ENCODE measurements around the gene MTHFD1. TPM values are rescaled to one million over a fixed set of nuclear protein-coding genes. Genes with fewer than 3 reads are reported as not detected.

Gene MTHFD1
- total RNA-seq, 1 experiment from 2014 or later = 39.2 TPM

- no peak for DNase-seq (ENCODE audit: low read depth)
Observed at GRCh38 chr14:64491637-64492036, 103.5 kb downstream of the MTHFD1 start.

DNA sequence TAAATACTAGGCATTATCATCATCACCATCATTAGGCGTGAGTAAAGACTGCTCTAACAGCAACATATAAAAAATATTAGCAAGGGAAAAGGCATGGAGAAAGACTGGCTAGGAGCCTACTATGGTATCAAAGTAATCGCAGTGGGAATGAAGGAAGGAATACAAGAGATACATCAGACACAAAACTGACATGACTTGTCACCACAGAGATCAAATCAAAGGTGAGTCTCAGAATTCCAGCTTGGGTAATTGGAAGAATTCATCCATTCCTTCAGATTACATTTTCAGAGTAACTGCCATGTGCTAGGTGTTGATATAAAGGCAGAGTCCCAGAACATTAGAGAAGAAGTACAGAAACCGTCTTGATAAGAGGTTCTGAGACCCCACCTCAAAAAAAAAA is 105.3 kb downstream of the MTHFD1 start:
- no peak for DNase-seq (ENCODE audit: low read depth)

GRCh38 chr14:64495252-64495651 is 107.1 kb downstream of the MTHFD1 start:
- DNase-seq (ENCODE audit: low read depth) = no peak

- DNase-seq (ENCODE audit: low read depth) = no peak
Observed at GRCh38 chr14:64496764-64497163, 108.6 kb downstream of the MTHFD1 start.

DNA sequence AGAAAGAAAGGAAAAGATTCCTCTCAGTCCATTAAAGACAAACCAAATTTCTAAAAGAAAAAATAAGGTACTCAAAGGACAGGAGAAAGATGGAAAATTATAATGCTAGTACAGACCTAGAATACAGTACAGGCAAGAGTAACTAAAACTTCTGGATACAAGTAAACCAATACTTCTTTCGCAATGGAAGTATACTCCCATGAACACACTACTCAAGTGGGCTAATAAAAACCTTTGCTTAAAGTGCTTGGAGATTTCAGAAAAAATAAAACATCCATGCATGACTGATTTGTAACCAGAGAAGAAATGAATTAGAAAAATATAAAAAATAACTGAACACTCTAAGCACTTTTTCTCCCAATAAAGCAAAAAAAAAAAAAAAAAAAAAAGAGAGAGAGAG is 111.9 kb downstream of the MTHFD1 start:
- DNase-seq (ENCODE audit: low read depth) = no peak

- peak; percentile 88 for DNase-seq (ENCODE audit: low read depth)
Observed at GRCh38 chr14:64501411-64502171, 113.4 kb downstream of the MTHFD1 start.

DNA sequence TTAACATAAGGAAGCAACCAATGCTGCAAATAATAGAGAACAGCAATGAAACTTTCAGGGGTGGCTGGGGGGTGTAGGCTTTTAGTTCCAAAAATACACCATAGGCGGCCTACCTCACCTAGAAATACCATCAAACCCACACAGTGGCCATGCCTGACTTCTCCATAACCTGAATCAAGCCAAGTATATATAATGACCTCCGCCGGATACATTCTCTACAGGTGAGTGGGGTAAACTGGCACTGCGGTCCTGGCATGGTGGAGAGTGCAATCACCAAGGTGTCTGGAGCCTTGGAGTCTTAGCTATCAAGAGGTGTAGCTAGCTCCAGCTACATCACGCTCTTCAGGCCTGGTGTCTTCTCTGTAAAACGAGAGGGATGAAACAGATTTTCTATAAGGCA is 114.3 kb downstream of the MTHFD1 start:
- DNase-seq (ENCODE audit: low read depth) = no peak

GRCh38 chr14:64502887-64503433 is 114.8 kb downstream of the MTHFD1 start:
- DNase-seq (ENCODE audit: low read depth) = no peak

GRCh38 chr14:64503434-64504309 is 115.5 kb downstream of the MTHFD1 start, which contains the start of gene ZBTB25:
Gene ZBTB25, minus strand, starts transcription at chr14:64503838. Its CDS starts 13,305 bp downstream, at chr14:64490533.
- peak; percentile 92 for DNase-seq (ENCODE audit: low read depth)

- DNase-seq (ENCODE audit: low read depth) = peak; percentile 86
Observed at GRCh38 chr14:64504310-64504896, 116.2 kb downstream of the MTHFD1 start, which contains the start of gene ZBTB1. Gene ZBTB1, plus strand, starts transcription at chr14:64504770. Its CDS starts 16,735 bp downstream, at chr14:64521505.

DNA sequence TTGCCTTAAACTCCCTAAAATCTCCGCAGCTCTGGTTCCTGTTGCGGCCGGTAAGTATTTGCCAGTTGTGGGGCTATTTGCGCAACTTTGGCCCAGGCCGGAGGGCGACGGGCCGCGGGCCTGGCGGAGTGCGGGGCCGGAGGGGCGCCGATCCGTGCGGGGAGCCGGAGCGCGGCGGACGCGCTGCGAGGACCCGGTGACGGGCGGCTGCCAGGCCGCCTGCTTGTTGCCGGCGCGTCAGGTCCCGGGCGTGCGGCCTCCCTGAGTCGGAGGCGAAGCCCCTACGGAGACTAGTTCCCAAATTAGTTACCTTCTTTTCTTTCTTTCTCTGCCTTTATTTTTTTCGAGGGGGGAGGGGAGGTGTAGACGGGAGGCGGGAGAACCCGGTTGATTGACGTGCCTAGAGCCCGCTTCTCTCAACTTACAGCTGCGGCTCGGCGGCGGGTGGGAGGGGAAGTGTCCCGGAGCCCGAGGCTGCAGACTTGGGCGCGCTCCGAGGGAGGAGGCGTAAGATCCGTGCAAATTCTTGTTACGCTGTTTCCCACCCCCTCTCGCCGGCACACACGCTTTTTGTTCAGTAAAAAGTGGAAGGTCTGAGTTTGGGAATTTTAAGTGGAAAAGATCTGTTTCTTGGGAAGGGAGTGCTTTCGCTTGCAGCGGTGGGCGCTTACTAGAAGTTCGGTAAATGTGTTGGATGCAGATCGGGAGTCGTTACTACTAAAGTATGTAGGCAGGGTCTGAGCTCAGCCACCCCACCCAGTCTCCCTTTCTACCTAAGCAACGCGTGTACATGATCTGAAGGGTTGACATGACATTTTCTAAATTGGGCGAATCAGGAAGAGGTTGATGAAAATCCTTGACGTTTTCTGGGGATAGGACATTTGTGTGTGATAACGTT is 117.0 kb downstream of the MTHFD1 start:
- DNase-seq (ENCODE audit: low read depth) = peak; percentile 88

GRCh38 chr14:64506721-64507120 is 118.6 kb downstream of the MTHFD1 start:
- DNase-seq (ENCODE audit: low read depth) = no peak

DNA sequence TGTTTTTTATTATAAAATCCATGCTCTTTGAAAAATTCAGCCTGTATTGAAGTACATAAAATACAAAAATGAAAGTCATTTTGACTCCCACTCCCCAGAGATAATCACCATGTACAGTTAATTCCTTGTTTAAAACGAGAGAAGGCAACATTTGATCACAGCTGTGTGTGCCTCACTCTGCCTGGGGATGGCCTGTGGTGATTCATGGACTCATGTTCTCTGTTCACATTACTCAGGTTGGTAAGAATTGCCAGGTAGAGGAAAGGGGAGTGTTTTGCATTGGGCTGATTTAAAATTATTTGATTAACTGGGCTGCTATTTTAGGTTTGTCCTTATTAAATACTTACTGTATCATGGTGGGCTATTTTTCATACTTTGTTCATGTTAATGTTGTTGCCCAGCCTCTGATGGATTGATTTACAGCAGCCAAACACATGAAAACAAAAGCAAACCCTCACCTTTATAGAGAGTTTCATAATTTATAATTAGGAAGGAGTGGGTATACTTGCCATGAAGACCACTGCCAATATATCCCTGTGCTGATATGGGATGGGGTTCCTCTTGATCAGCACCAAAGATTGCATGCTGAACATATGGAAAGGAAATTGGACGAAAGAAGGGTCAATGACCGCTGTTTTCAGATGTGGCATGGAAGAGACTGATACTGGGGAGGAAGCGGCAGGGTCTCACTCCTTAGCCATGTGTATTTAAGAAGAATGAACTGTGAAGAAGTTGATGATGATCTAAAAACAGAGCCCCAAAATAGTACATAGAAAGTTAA is 119.4 kb downstream of the MTHFD1 start:
- no peak for DNase-seq (ENCODE audit: low read depth)

DNA sequence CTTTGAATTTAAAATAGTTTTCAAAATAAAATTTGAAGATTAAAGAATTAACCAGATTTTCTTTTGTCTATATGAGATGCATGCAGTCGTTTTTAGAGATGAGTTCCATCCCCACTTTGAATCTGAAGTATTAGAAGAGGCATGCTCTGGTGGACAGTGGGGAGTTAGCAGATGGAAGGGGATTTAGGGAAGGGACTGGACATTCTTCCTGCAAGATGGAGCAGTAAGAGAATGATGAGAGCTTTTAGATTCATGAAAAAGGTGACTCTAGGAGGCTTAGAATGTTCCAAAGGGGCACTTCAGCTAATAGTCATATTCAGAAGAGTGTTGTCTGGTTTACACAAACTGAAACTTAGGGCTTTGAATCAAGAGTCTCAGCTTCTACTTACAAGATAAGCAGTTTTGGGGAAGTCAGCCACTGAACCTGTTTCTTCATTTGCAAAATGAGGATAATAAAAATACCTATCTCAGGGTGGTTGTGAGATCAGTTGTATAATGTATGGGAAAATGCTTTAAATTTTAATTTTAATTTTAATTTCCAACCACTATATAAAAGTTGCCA is 120.1 kb downstream of the MTHFD1 start:
- DNase-seq (ENCODE audit: low read depth) = no peak

- DNase-seq (ENCODE audit: low read depth) = no peak
Observed at GRCh38 chr14:64509036-64509435, 120.9 kb downstream of the MTHFD1 start.

Other genes starting within 250 kb of the MTHFD1 start
- gene ESR2, start 94.0 kb upstream of the MTHFD1 start, total RNA-seq (2014; rRNA removed; shearing (Covaris generic)) = 0.10 and 0.12 TPM in 2 replicates
- gene AKAP5, start 77.1 kb downstream of the MTHFD1 start, total RNA-seq (2014; rRNA removed; shearing (Covaris generic)) = 0.36 and 0.59 TPM in 2 replicates
- gene ZBTB25, start 115.5 kb downstream of the MTHFD1 start, total RNA-seq (2014; rRNA removed; shearing (Covaris generic)) = 3.8 and 8.3 TPM in 2 replicates
- 28.0 and 33.0 TPM in 2 replicates for gene ZBTB1, start 116.4 kb downstream of the MTHFD1 start, total RNA-seq (2014; rRNA removed; shearing (Covaris generic))
- gene HSPA2, start 152.4 kb downstream of the MTHFD1 start, total RNA-seq (2014; rRNA removed; shearing (Covaris generic)) = 10.0 and 11.2 TPM in 2 replicates
- 0.48 and 0.78 TPM in 2 replicates for gene PPP1R36, start 161.6 kb downstream of the MTHFD1 start, total RNA-seq (2014; rRNA removed; shearing (Covaris generic))